ENCODE results near the gene ACSM3. TPM values are rescaled to one million over a fixed set of nuclear protein-coding genes. Genes with fewer than 3 reads are reported as not detected.

ACSM3 gene
- total and polyA plus RNA-seq, 2 donors (not counting 3 experiments of a cell fraction or from before 2014, with no cell fraction given): 23.7 to 37.3 TPM

- Histone ChIP-seq H3K27ac (ENCODE audit: insufficient read depth, low read depth, low read length) (no peak overlapping the region), H3K36me3 (ENCODE audit: control insufficient read depth in 2 of 2, extremely low read depth in 1 of 2, insufficient read depth in 2 of 2, low read length in 2 of 2) (peaks cover 4 to 8% of the 10 kb centered on the region in 2 experiments), H3K4me2 (ENCODE audit: insufficient read depth, low read length) (no peak overlapping the region), H3K27me3 (ENCODE audit: control insufficient read depth in 2 of 2, insufficient read depth in 2 of 2, low read length in 2 of 2) (no peaks in the 10 kb centered on the region), H3K4me3 (replicated peaks in 1 of 3; ENCODE audit: insufficient read depth in 1 of 3, low read depth in 1 of 3, low read length in 3 of 3) (no peak overlapping the region), H3K9me3 (replicated peaks; ENCODE audit: control insufficient read depth, insufficient read depth, low read length) (no peaks in the 10 kb centered on the region), H3K79me2 (ENCODE audit: control insufficient read depth, insufficient read depth, low read length) (no peaks in the 10 kb centered on the region), H4K20me1 (replicated peaks; ENCODE audit: control insufficient read depth, extremely low read depth, insufficient read depth, low read length) (no peaks in the 10 kb centered on the region), H3K9ac (replicated peaks; ENCODE audit: extremely low read depth, insufficient read depth, low read length) (no peak overlapping the region), H3K4me1 (ENCODE audit: control insufficient read depth, extremely low read depth, insufficient read depth, low read length) (no peaks in the 10 kb centered on the region), H3K9me1 (replicated peaks; ENCODE audit: control insufficient read depth, extremely low read depth, insufficient read depth, low read length) (no peaks in the 10 kb centered on the region), H2AFZ (ENCODE audit: low read depth, low read length) (no peak overlapping the region)
- CTCF ChIA-PET: no interaction called here
- POLR2A ChIA-PET: no interaction called here
- intact Hi-C loops (cut with micrococcal nuclease): no loop called here
- DNase-seq (ENCODE audit: low read depth, low spot score): no peak
- no peak for FAIRE-seq
- no peak for TF ChIP-seq JUN (IDR thresholded peaks at IDR 0.05; ENCODE audit: borderline replicate concordance, insufficient read depth, insufficient read length, low read depth)
- no peak for TF ChIP-seq POLR2A (IDR thresholded peaks at IDR 0.05; ENCODE audit: low read depth, low read length)
- TF ChIP-seq FOS (IDR thresholded peaks at IDR 0.05; ENCODE audit: borderline replicate concordance, insufficient read depth, low read length): no peak
- no peak for TF ChIP-seq CTCF (IDR thresholded peaks at IDR 0.05; ENCODE audit: extremely low read depth in 1 of 2, insufficient read depth in 1 of 2, low read depth in 1 of 2, low read length in 2 of 2)
- TF ChIP-seq MAX (IDR thresholded peaks at IDR 0.05; ENCODE audit: insufficient read depth, insufficient read length): no peak
- TF ChIP-seq POLR2AphosphoS5 (IDR thresholded peaks at IDR 0.05; ENCODE audit: insufficient read depth, low read depth, low read length): no peak
- no peak for TF ChIP-seq EZH2 (IDR thresholded peaks at IDR 0.05; ENCODE audit: borderline replicate concordance, low read depth, low read length, severe bottlenecking)
- TF ChIP-seq GATA2 (IDR thresholded peaks at IDR 0.05; ENCODE audit: insufficient read depth, insufficient read length, low read depth, low read length): no peak
- no peak for TF ChIP-seq MYC (IDR thresholded peaks at IDR 0.05; ENCODE audit: low read depth, low read length)
- dilution Hi-C loops (cut with MboI; ENCODE audit: extremely low pct_ligation_motif_present, low sequenced_read_pairs): no loop called here
- BruUV-seq (replicated peaks): no TSS peak
These were observed 58.9 kb downstream of the ACSM3 start for GRCh38 chr16:20822521-20823325.

Measured in endothelial cell of umbilical vein (primary cell).